ENCODE results near the gene ENPP6. TPM values are rescaled to one million over a fixed set of nuclear protein-coding genes. Genes with fewer than 3 reads are reported as not detected.

The ENPP6 gene
- total and polyA plus RNA-seq, 2 experiments from 2014 or later, result 0.11 TPM; not detected in 1

- Histone ChIP-seq H4K20me1 (replicated peaks; ENCODE audit: insufficient read depth) (no peaks in the 10 kb centered on the region), H2AFZ (no peak overlapping the region)
Observed at GRCh38 chr4:184248216-184248615, 30.5 kb upstream of the ENPP6 start.

More at GRCh38 chr4:184248216-184248615, 30.5 kb upstream of the ENPP6 start:
- Histone ChIP-seq H3K4me3 (no peak overlapping the region), H3K4me2 (no peak overlapping the region), H3K27ac (ENCODE audit: low read depth) (no peak overlapping the region), H3K79me2 (replicated peaks; ENCODE audit: insufficient read depth) (no peaks in the 10 kb centered on the region), H3K4me1 (ENCODE audit: insufficient read depth) (no peaks in the 10 kb centered on the region), H3K36me3 (ENCODE audit: insufficient read depth) (0 out of 2 replicates have a peak, but pooled peaks cover 3% of the 10 kb centered on the region), H3K27me3 (ENCODE audit: insufficient read depth) (no peaks in the 10 kb centered on the region), H3F3A (replicated peaks; ENCODE audit: low read depth) (no peaks in the 10 kb centered on the region), H3K9me2 (ENCODE audit: insufficient read depth) (no peaks in the 10 kb centered on the region)
- DNase-seq (ENCODE audit: low spot score) (no peak), ATAC-seq (no peak)
- no peaks in the 10 kb centered on the region for H3K4me1 Mint-ChIP-seq
- peaks cover 2% of the 10 kb centered on the region for H3K27me3 Mint-ChIP-seq (ENCODE audit: insufficient read depth, low read depth, poor library complexity)
- TF ChIP-seq ZNF114 (CRISPR knock-in tag; IDR thresholded peaks at IDR 0.05) (no peak), STAT1 (IDR thresholded peaks at IDR 0.05; ENCODE audit: unreplicated experiment) (no peak), CREB1 (CRISPR knock-in tag; IDR thresholded peaks at IDR 0.05; ENCODE audit: low read depth) (no peak), JUNB (IDR thresholded peaks at IDR 0.05; ENCODE audit: unreplicated experiment) (no peak), REST (IDR thresholded peaks at IDR 0.05; ENCODE audit: unreplicated experiment) (no peak), POLR2AphosphoS5 (IDR thresholded peaks at IDR 0.05; ENCODE audit: low read depth) (no peak), CTCF (conservative IDR thresholded peaks at IDR 0.05; ENCODE audit: low read depth in 2 of 2) (no peak), NANOG (IDR thresholded peaks at IDR 0.05; ENCODE audit: borderline replicate concordance) (no peak), EZH2phosphoT487 (IDR thresholded peaks at IDR 0.05; ENCODE audit: unreplicated experiment) (no peak), ZNF331 (CRISPR knock-in tag; IDR thresholded peaks at IDR 0.05; ENCODE audit: low read depth) (no peak), ZNF462 (CRISPR knock-in tag; IDR thresholded peaks at IDR 0.05) (no peak), ETS1 (IDR thresholded peaks at IDR 0.05) (no peak)
- H3K9me3 Mint-ChIP-seq, result peaks cover 18% of the 10 kb centered on the region
- no peak overlapping the region for H3K4me3 Mint-ChIP-seq
- H3K27ac Mint-ChIP-seq, result no peak overlapping the region
- H3K36me3 Mint-ChIP-seq (ENCODE audit: low read depth), result peaks cover 13% of the 10 kb centered on the region
